Psoas muscle (tissue), 8 donors: ENCODE measurements around the gene ZBTB1. TPM values are rescaled to one million over a fixed set of nuclear protein-coding genes. Genes with fewer than 3 reads are reported as not detected.

Experiments used
- ATAC-seq, 4 donors: fragments of 200-7000 bp; cut with Tn5 transposase; one replicate each; pipeline ENCODE4 v1.9.1; 2020; ENCODE audit warnings: moderate library complexity in 3 of 4, mild to moderate bottlenecking in 2 of 4
- DNase-seq, 2 donors: peaks; one replicate each; pipeline ENCODE4 v3.0.0-alpha.2; 2020
- H3K27ac ChIP-seq: fragments of 200-600 bp; one replicate; pipeline ENCODE4 v1.8.0; 2022
- H3K27me3 ChIP-seq, 3 donors: fragments of 200-600 bp in 1 of 3; one replicate each; pipeline versions ENCODE4 v1.6.1 to v1.8.0; 2013 to 2022; ENCODE audit warnings: low read length in 2 of 3, mild to moderate bottlenecking in 2 of 3, moderate library complexity in 1 of 3; ENCODE audit not compliant: insufficient read depth in 3 of 3
- H3K36me3 ChIP-seq, 2 donors: fragments of 200-600 bp in 1 of 2; one replicate each; pipeline versions ENCODE4 v1.6.1 to v1.8.0; 2013 to 2022; ENCODE audit warnings: low read depth in 1 of 2, mild to moderate bottlenecking in 1 of 2, moderate library complexity in 1 of 2; ENCODE audit not compliant: insufficient read depth in 1 of 2
- H3K4me1 ChIP-seq: fragments of 200-600 bp; one replicate; pipeline ENCODE4 v1.8.0; 2022
- H3K4me3 ChIP-seq: fragments of 200-600 bp; one replicate; pipeline ENCODE4 v1.8.0; 2022; ENCODE audit warnings: mild to moderate bottlenecking
- H3K9me3 ChIP-seq: fragments of 200-600 bp; one replicate; pipeline ENCODE4 v1.8.0; 2022
- CTCF ChIP-seq: fragments of 200-600 bp; IDR thresholded peaks from one replicate; pipeline ENCODE4 v1.8.0; 2022; ENCODE audit warnings: antibody characterized with exemption
- WGBS, 3 donors: extraction: QIAGEN DNeasy Blood & Tissue Kit; methylation state at CpG; one replicate each; pipeline versions ENCODE4 v1.1.6 to v1.1.7; 2013; 5-methylcytosine and 5-hydroxymethylcytosine counted together
- intact Hi-C, 2 donors: fragments of 100-400 bp; cut with DNase I; formaldehyde crosslinking; loops; one replicate each; pipeline versions ENCODE4 v1.11.0 to v1.14.2; 2022
- polyA plus RNA-seq, 3 donors: library from polyadenylated mRNA; stranded (reverse); fragments of 200-250 nt; gene quantifications; one replicate each; pipeline ENCODE4 v1.2.3, GENCODE V29; 2013
- total RNA-seq, 4 donors: library from RNA; stranded (reverse); fragmentation: NEBNext Ultra II Directional in 2 of 4; extraction: Animal tissue kit (Norgen Biotek cat#: 25700) in 2 of 4; gene quantifications; one replicate each; pipeline versions ENCODE4 v1.2.1 to v1.2.4, GENCODE V29; 2021 to 2023
- donor health status: healthy with polysubstance abuse.
- donor health status: DM: no; HTN: no; CAD: no; lungs with moderate emphysema.
- donor health status: Bipolar disorder and iron deficiency.
- donor health status: healthy.
- donor health status: DM: yes; HTN: yes; CAD: no.
- donor health status: DM: no; HTN: no; CAD: no.
- donor health status: DM: no; HTN: no; CAD: no.
- donor health status: DM: yes; HTN: yes; CAD: no.

Gene ZBTB1
- total and polyA plus RNA-seq, 7 donors: 11.0 to 39.2 (median 19.1) TPM

GRCh38 chr14:64544607-64545312 is 40.2 kb downstream of the ZBTB1 start:
- DNase-seq: no peak
- ATAC-seq: no peak
- Histone ChIP-seq H3K36me3 (no peaks in the 10 kb centered on the region), H3K4me3 (peak overlapping the region; percentile 81), H3K27me3 (no peaks in the 10 kb centered on the region), H3K27ac (no peak overlapping the region), H3K4me1 (peaks cover 19% of the 10 kb centered on the region), H3K9me3 (no peaks in the 10 kb centered on the region)
- no peak for TF ChIP-seq CTCF
- intact Hi-C loops: loop anchor here (5.0 kb wide), 2 partner anchors 33 to 93 kb away; no protein-coding TSS in a partner anchor
- WGBS, 3 donors: 46 to 84% (median 62%) methylated on average over 4 to 5 of the region's 5 CpGs

- Histone ChIP-seq H3K4me3 (peak overlapping the region; percentile 63), H3K36me3 (no peaks in the 10 kb centered on the region), H3K27ac (no peak overlapping the region), H3K9me3 (no peaks in the 10 kb centered on the region), H3K27me3 (no peaks in the 10 kb centered on the region), H3K4me1 (peaks cover 20% of the 10 kb centered on the region)
- no peak for DNase-seq
- no peak for TF ChIP-seq CTCF
- 67 to 92% (median 81%) methylated on average over 1 of the region's 1 CpG for WGBS, 3 donors
- intact Hi-C loops: no loop called here
- ATAC-seq: no peak
Measured at GRCh38 chr14:64549016-64549415, 44.4 kb downstream of the ZBTB1 start.

- intact Hi-C loops: no loop called here
- 18 to 25% (median 18%) methylated on average over 54 of the region's 54 CpGs for WGBS, 3 donors
- H3K4me3 ChIP-seq: peak within 1 kb of the TSS; percentile 63
- peak within 1 kb of the TSS; percentile 51 for H3K27ac ChIP-seq
- no peaks in the 10 kb centered on the region for H3K27me3 ChIP-seq
- no peaks in the 10 kb centered on the region for H3K36me3 ChIP-seq
- DNase-seq: peak; percentile 41 to 64
- no peak for TF ChIP-seq CTCF
- peaks cover 14% of the 10 kb centered on the region for H3K4me1 ChIP-seq
- no peaks in the 10 kb centered on the region for H3K9me3 ChIP-seq
- peak; percentile 87 to 93 (median 90) for ATAC-seq
Measured at GRCh38 chr14:64549791-64550620, 45.4 kb downstream of the ZBTB1 start, which contains the start of gene PPP1R36. TSS of gene PPP1R36 (plus strand) at chr14:64549961. CDS start at chr14:64549998, 37 bp downstream.

GRCh38 chr14:64550621-64551333 is 46.2 kb downstream of the ZBTB1 start:
- H3K4me1 ChIP-seq: peaks cover 9% of the 10 kb centered on the region
- H3K36me3 ChIP-seq: no peaks in the 10 kb centered on the region
- no peak for TF ChIP-seq CTCF
- no peaks in the 10 kb centered on the region for H3K27me3 ChIP-seq
- H3K4me3 ChIP-seq: no peak overlapping the region
- intact Hi-C loops: no loop called here
- H3K27ac ChIP-seq: no peak overlapping the region
- DNase-seq (no peak), ATAC-seq (no peak)
- no peaks in the 10 kb centered on the region for H3K9me3 ChIP-seq
- WGBS, 3 donors: 70 to 79% (median 73%) methylated on average over 7 of the region's 7 CpGs
